Caco-2 (cell line): ENCODE results near the gene RFX7. TPM values are rescaled to one million over a fixed set of nuclear protein-coding genes. Genes with fewer than 3 reads are reported as not detected.

Source experiments
- BruUV-seq: library from RNA; stranded (reverse); fragments of 400-500 nt; replicated peaks from 2 replicates; lab custom pipeline; 2021; lab: Mats Ljungman, UMichigan
- CTCF ChIA-PET: fragments of 300-600 bp; sonication (Branson Sonifier 250); formaldehyde crosslinking; loops from one replicate; lab custom pipeline; 2022; ENCODE audit warnings: antibody characterized with exemption; lab: Charles Lee
- POLR2A ChIA-PET: fragments of 300-600 bp; sonication (Branson Sonifier 250); formaldehyde crosslinking; loops from one replicate; lab custom pipeline; 2022; ENCODE audit warnings: antibody characterized with exemption; lab: Charles Lee
- DNase-seq, 2 experiments: peaks; one replicate each; pipeline versions ENCODE4 v3.0.0 to v3.0.0-alpha.2; 2020 to 2022
- H3K27me3 ChIP-seq: replicated peaks from 2 replicates; pipeline ENCODE4 v1.6.0; 2011; ENCODE audit warnings: low read length; ENCODE audit not compliant: control insufficient read depth, insufficient read depth
- H3K36me3 ChIP-seq: 2 replicates; pipeline ENCODE4 v1.5.1; 2011; ENCODE audit warnings: low read length; ENCODE audit not compliant: control insufficient read depth, insufficient read depth
- H3K4me1 ChIP-seq: fragments of 250-450 bp; sonication (Bioruptor Pico); 2 replicates; pipeline ENCODE4 v1.5.1; 2020; ENCODE audit warnings: mild to moderate bottlenecking
- H3K4me3 ChIP-seq: 2 replicates; pipeline ENCODE4 v1.5.1; 2011; ENCODE audit warnings: low read depth, mild to moderate bottlenecking, control low read depth, low read length
- H3K9me3 ChIP-seq: fragments of 250-450 bp; sonication (Bioruptor Pico); 2 replicates; pipeline ENCODE4 v1.5.1; 2020; ENCODE audit warnings: mild to moderate bottlenecking, moderate library complexity
- H3K27ac Mint-ChIP-seq: one replicate; pipeline ENCODE4 v1.8.0; 2022; ENCODE audit warnings: mixed read lengths; ENCODE audit not compliant: unreplicated experiment
- H3K27me3 Mint-ChIP-seq: one replicate; pipeline ENCODE4 v1.8.0; 2022; ENCODE audit warnings: mixed read lengths; ENCODE audit not compliant: insufficient read depth, unreplicated experiment
- H3K36me3 Mint-ChIP-seq: one replicate; pipeline ENCODE4 v1.8.0; 2022; ENCODE audit warnings: mild to moderate bottlenecking, mixed read lengths; ENCODE audit not compliant: insufficient read depth, unreplicated experiment
- H3K4me1 Mint-ChIP-seq: one replicate; pipeline ENCODE4 v1.8.0; 2022; ENCODE audit warnings: low read depth, mixed read lengths; ENCODE audit not compliant: unreplicated experiment
- H3K4me3 Mint-ChIP-seq: one replicate; pipeline ENCODE4 v1.8.0; 2022; ENCODE audit warnings: mild to moderate bottlenecking, moderate library complexity, mixed read lengths; ENCODE audit not compliant: unreplicated experiment
- H3K9me3 Mint-ChIP-seq: one replicate; pipeline ENCODE4 v1.8.0; 2022; ENCODE audit warnings: mixed read lengths; ENCODE audit not compliant: unreplicated experiment
- intact Hi-C: fragments of 100-400 bp; cut with micrococcal nuclease; formaldehyde crosslinking; loops from one replicate; pipeline ENCODE4 v1.10.0; 2022; ENCODE audit not compliant: unreplicated experiment
- total RNA-seq: library from RNA; stranded (reverse); gene quantifications from 2 replicates; pipeline ENCODE4 v1.2.3, GENCODE V29; 2022
- TF ChIP-seq, protein P1 (sequence below), 2 experiments: fragments of 200-600 bp in 1 of 2; IDR thresholded peaks; 1 replicate in 1 of 2; 2 replicates in 1 of 2; pipeline versions ENCODE4 v1.5.1 to v1.8.0; 2011 to 2022; ENCODE audit warnings: antibody characterized with exemption in 1 of 2, control low read depth in 1 of 2, inconsistent platforms in 1 of 2, low read depth in 1 of 2, low read length in 1 of 2, mild to moderate bottlenecking in 1 of 2, moderate library complexity in 1 of 2; ENCODE audit not compliant: insufficient read depth in 1 of 2, severe bottlenecking in 1 of 2, unreplicated experiment in 1 of 2

RFX7 gene
- total RNA-seq, 1 experiment from 2014 or later, result 8.7 TPM

DNA sequence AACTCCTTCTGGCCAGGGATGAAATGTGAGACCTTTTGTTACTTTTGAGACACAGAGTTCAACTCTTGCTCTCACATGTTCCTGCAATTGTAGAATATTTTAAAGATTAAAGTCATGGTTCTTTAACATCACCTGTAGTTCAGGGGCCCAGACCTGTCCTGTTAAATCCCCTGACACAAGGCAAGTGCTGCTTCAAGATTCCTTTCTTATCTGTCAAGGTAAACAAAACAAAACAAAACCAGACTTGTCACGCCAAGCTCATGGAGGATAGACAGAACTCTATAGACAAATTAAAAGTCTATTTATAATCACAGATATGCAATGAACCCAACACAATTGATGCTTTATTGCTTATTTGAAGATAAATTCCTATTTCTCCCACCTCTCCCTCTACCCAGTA is 201.6 kb downstream of the RFX7 start:
- peak overlapping the region; percentile 47 for H3K4me3 Mint-ChIP-seq
- BruUV-seq, result no TSS peak
- H3K27ac Mint-ChIP-seq, result peak overlapping the region; percentile 88
- H3K36me3 ChIP-seq, result no peaks in the 10 kb centered on the region
- no peaks in the 10 kb centered on the region for H3K27me3 ChIP-seq
- H3K27me3 Mint-ChIP-seq, result no peaks in the 10 kb centered on the region
- ChIA-PET CTCF (interaction anchor here (0.9 to 1.6 kb wide), 4 partner anchors 48 to 202 kb away, joined by 3 to 9 read pairs (median 5); partner anchors contain the start of gene NEDD4), POLR2A (interaction anchor here (1.1 kb wide), 2 partner anchors 10 to 49 kb away, joined by 5 to 8 read pairs; partner anchors contain the start of gene NEDD4)
- H3K4me1 ChIP-seq, result peaks cover 79% of the 10 kb centered on the region
- DNase-seq, result peak; percentile 71 to 75
- H3K9me3 ChIP-seq, result 0 out of 2 replicates have a peak, but pooled peaks cover 3% of the 10 kb centered on the region
- H3K4me3 ChIP-seq, result no peak overlapping the region
- peaks cover 54% of the 10 kb centered on the region for H3K4me1 Mint-ChIP-seq
- H3K9me3 Mint-ChIP-seq, result peaks cover 22% of the 10 kb centered on the region
- peaks cover 16% of the 10 kb centered on the region for H3K36me3 Mint-ChIP-seq
- TF ChIP-seq, protein P1, sequence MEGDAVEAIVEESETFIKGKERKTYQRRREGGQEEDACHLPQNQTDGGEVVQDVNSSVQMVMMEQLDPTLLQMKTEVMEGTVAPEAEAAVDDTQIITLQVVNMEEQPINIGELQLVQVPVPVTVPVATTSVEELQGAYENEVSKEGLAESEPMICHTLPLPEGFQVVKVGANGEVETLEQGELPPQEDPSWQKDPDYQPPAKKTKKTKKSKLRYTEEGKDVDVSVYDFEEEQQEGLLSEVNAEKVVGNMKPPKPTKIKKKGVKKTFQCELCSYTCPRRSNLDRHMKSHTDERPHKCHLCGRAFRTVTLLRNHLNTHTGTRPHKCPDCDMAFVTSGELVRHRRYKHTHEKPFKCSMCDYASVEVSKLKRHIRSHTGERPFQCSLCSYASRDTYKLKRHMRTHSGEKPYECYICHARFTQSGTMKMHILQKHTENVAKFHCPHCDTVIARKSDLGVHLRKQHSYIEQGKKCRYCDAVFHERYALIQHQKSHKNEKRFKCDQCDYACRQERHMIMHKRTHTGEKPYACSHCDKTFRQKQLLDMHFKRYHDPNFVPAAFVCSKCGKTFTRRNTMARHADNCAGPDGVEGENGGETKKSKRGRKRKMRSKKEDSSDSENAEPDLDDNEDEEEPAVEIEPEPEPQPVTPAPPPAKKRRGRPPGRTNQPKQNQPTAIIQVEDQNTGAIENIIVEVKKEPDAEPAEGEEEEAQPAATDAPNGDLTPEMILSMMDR (IDR thresholded peaks at IDR 0.05; ENCODE audit: insufficient read depth in 1 of 2, low read depth in 1 of 2, low read length in 1 of 2, severe bottlenecking in 1 of 2, unreplicated experiment in 1 of 2), result no peak
- intact Hi-C loops, result loop anchor here (1.0 to 5.0 kb wide), 4 partner anchors 10 to 205 kb away; partner anchors contain the start of gene NEDD4

GRCh38 chr15:56040081-56041035 is 203.3 kb downstream of the RFX7 start:
- Mint-ChIP-seq H3K27me3 (no peaks in the 10 kb centered on the region), H3K4me3 (peak overlapping the region; percentile 33), H3K36me3 (peaks cover 16% of the 10 kb centered on the region), H3K4me1 (peaks cover 63% of the 10 kb centered on the region), H3K27ac (peak overlapping the region; percentile 91), H3K9me3 (peaks cover 18% of the 10 kb centered on the region)
- Histone ChIP-seq H3K27me3 (no peaks in the 10 kb centered on the region), H3K9me3 (0 out of 2 replicates have a peak, but pooled peaks cover 3% of the 10 kb centered on the region), H3K4me1 (peaks cover 90% of the 10 kb centered on the region), H3K4me3 (no peak overlapping the region), H3K36me3 (no peaks in the 10 kb centered on the region)
- BruUV-seq, result TSS peak; percentile 41
- intact Hi-C loops, result loop anchor here (2.0 to 5.0 kb wide), 2 partner anchors 207 to 304 kb away; no protein-coding TSS in a partner anchor
- POLR2A ChIA-PET, result interaction anchor here (1.0 kb wide), 1 partner anchor 46 kb away, joined by 3 read pairs; the partner anchor contains the start of gene NEDD4
- CTCF ChIA-PET, result interaction anchor here (1.2 kb wide), 1 partner anchor 13 kb away, joined by 4 read pairs; no protein-coding TSS in a partner anchor
- TF ChIP-seq, protein P1 (IDR thresholded peaks at IDR 0.05; ENCODE audit: insufficient read depth in 1 of 2, low read depth in 1 of 2, low read length in 1 of 2, severe bottlenecking in 1 of 2, unreplicated experiment in 1 of 2), result no peak
- DNase-seq, result peak; percentile 85 to 88

GRCh38 chr15:56038707-56039106 is 205.0 kb downstream of the RFX7 start:
- no peaks in the 10 kb centered on the region for H3K27me3 Mint-ChIP-seq
- H3K4me1 ChIP-seq, result peaks cover 74% of the 10 kb centered on the region
- H3K36me3 Mint-ChIP-seq, result peaks cover 12% of the 10 kb centered on the region
- peak overlapping the region; percentile 80 for H3K27ac Mint-ChIP-seq
- H3K9me3 ChIP-seq, result no peaks in the 10 kb centered on the region
- H3K27me3 ChIP-seq, result no peaks in the 10 kb centered on the region
- POLR2A ChIA-PET, result no interaction called here
- no TSS peak for BruUV-seq
- peaks cover 58% of the 10 kb centered on the region for H3K4me1 Mint-ChIP-seq
- no peak for DNase-seq
- H3K4me3 Mint-ChIP-seq, result no peak overlapping the region
- intact Hi-C loops, result no loop called here
- H3K9me3 Mint-ChIP-seq, result peaks cover 10% of the 10 kb centered on the region
- TF ChIP-seq, protein P1 (IDR thresholded peaks at IDR 0.05; ENCODE audit: insufficient read depth in 1 of 2, low read depth in 1 of 2, low read length in 1 of 2, severe bottlenecking in 1 of 2, unreplicated experiment in 1 of 2), result no peak
- H3K36me3 ChIP-seq, result no peaks in the 10 kb centered on the region
- no peak overlapping the region for H3K4me3 ChIP-seq
- CTCF ChIA-PET, result no interaction called here
